B cell (primary cell): ENCODE measurements around the gene KATNB1.

Source experiments
- EZH2 ChIP-seq: IDR thresholded peaks from 2 replicates; pipeline ENCODE4 v1.6.1; 2012; ENCODE audit warnings: borderline replicate concordance, low read depth, mild to moderate bottlenecking, moderate library complexity, low read length; ENCODE audit not compliant: insufficient read depth, poor library complexity, severe bottlenecking
- TF ChIP-seq, protein P1 (sequence below): fragments of 200-600 bp; IDR thresholded peaks from one replicate; pipeline ENCODE4 v1.8.0; 2022; ENCODE audit warnings: antibody characterized with exemption, mild to moderate bottlenecking

DNA sequence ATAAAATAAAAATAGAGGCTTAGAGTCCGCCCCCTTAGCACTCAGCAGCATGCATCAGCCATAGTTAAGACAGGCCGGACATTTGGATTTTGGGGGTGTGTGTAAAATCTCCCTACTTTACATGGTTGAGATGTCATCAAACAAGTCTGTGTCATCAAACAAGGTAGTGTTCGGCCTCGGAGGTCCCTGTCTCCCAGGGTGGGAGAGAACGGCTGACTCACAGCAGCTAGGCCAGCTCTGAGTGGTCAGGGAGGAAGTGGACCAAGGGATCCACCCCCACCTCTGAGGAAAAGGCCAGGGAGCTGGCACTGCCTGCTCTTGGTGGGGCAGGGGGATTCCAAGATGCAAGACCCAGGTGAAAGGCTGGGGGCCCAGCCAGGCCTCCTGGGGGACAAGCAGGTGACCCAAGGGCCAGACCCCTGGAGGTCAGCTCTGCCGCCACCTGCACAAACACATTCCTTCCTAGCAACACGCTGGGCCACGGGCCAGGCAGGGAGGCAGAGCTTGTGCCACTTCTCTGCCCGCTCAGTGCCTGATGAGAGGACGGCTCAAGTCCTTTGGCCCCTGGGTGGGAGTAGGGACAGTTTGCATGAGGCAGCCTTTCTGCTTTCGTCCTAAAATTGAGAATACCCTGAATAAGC, 38.2 kb downstream of the KATNB1 start:
- TF ChIP-seq EZH2 = no peak
- TF ChIP-seq, protein P1, sequence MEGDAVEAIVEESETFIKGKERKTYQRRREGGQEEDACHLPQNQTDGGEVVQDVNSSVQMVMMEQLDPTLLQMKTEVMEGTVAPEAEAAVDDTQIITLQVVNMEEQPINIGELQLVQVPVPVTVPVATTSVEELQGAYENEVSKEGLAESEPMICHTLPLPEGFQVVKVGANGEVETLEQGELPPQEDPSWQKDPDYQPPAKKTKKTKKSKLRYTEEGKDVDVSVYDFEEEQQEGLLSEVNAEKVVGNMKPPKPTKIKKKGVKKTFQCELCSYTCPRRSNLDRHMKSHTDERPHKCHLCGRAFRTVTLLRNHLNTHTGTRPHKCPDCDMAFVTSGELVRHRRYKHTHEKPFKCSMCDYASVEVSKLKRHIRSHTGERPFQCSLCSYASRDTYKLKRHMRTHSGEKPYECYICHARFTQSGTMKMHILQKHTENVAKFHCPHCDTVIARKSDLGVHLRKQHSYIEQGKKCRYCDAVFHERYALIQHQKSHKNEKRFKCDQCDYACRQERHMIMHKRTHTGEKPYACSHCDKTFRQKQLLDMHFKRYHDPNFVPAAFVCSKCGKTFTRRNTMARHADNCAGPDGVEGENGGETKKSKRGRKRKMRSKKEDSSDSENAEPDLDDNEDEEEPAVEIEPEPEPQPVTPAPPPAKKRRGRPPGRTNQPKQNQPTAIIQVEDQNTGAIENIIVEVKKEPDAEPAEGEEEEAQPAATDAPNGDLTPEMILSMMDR = no peak
